ENCODE results near the gene PKD1L1.

DNA sequence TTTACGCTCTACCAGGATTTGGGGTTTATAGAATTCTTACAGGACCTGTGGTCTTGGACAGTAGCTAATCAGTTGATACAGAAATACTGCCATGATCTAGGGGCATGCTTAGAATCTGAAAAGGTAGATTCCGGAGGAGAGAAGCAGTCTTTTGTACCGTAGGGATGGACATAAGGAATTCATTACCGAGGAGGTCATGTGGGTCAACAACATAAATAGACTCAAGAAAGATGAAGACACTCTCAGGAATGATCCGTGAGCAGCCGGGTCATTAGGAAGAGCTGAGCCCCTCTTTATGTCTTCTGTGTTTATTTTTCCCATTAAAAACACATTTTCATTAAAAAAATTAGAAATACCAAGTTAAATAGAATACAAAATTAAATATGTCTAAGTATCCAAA is 206.3 kb downstream of the PKD1L1 start:
- TF ChIP-seq, protein P1, sequence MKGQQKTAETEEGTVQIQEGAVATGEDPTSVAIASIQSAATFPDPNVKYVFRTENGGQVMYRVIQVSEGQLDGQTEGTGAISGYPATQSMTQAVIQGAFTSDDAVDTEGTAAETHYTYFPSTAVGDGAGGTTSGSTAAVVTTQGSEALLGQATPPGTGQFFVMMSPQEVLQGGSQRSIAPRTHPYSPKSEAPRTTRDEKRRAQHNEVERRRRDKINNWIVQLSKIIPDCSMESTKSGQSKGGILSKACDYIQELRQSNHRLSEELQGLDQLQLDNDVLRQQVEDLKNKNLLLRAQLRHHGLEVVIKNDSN (IDR thresholded peaks at IDR 0.05), result no peak
- TF ChIP-seq CREB1 (IDR thresholded peaks at IDR 0.05; ENCODE audit: low read depth), result no peak
- no peak for TF ChIP-seq FOXM1 (IDR thresholded peaks at IDR 0.05; ENCODE audit: borderline replicate concordance, low read depth)
- TF ChIP-seq TEAD4 (IDR thresholded peaks at IDR 0.05), result no peak
- TF ChIP-seq EP300 (IDR thresholded peaks at IDR 0.05; ENCODE audit: borderline replicate concordance), result no peak
- no peak for TF ChIP-seq YY1 (IDR thresholded peaks at IDR 0.05; ENCODE audit: low read depth)
- TF ChIP-seq TAF1 (IDR thresholded peaks at IDR 0.05; ENCODE audit: low read depth), result no peak
- no peak for TF ChIP-seq RAD21 (IDR thresholded peaks at IDR 0.05; ENCODE audit: low read depth)
- no peak for TF ChIP-seq NFIC (IDR thresholded peaks at IDR 0.05)
- no peak for TF ChIP-seq ZBTB7A (IDR thresholded peaks at IDR 0.05; ENCODE audit: low read depth)
- TF ChIP-seq EGR1 (IDR thresholded peaks at IDR 0.05), result no peak
- no peak for TF ChIP-seq TCF12 (IDR thresholded peaks at IDR 0.05; ENCODE audit: low read depth)
- TF ChIP-seq MAX (IDR thresholded peaks at IDR 0.05), result no peak
- TF ChIP-seq CEBPB (IDR thresholded peaks at IDR 0.05), result no peak
